HL-60 (cell line): ENCODE data around the gene AKAP1.

Experiments used
- GABPA ChIP-seq: IDR thresholded peaks from 2 replicates; pipeline ENCODE4 v1.6.1; 2012; ENCODE audit warnings: low read depth
- POLR2AphosphoS5 ChIP-seq: IDR thresholded peaks from 2 replicates; pipeline ENCODE4 v1.6.1; 2012; ENCODE audit warnings: low read depth
- TF ChIP-seq, protein P1 (sequence below): IDR thresholded peaks from one replicate; pipeline ENCODE4 v1.5.1; 2011; ENCODE audit warnings: low read length, control low read depth, inconsistent platforms; ENCODE audit not compliant: insufficient read depth

- TF ChIP-seq, protein P1, sequence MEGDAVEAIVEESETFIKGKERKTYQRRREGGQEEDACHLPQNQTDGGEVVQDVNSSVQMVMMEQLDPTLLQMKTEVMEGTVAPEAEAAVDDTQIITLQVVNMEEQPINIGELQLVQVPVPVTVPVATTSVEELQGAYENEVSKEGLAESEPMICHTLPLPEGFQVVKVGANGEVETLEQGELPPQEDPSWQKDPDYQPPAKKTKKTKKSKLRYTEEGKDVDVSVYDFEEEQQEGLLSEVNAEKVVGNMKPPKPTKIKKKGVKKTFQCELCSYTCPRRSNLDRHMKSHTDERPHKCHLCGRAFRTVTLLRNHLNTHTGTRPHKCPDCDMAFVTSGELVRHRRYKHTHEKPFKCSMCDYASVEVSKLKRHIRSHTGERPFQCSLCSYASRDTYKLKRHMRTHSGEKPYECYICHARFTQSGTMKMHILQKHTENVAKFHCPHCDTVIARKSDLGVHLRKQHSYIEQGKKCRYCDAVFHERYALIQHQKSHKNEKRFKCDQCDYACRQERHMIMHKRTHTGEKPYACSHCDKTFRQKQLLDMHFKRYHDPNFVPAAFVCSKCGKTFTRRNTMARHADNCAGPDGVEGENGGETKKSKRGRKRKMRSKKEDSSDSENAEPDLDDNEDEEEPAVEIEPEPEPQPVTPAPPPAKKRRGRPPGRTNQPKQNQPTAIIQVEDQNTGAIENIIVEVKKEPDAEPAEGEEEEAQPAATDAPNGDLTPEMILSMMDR = no peak
- no peak for TF ChIP-seq POLR2AphosphoS5
- no peak for TF ChIP-seq GABPA
These were observed 17.1 kb downstream of the AKAP1 start for GRCh38 chr17:57102122-57102521.
